ENCODE results near the gene UST. TPM values are rescaled to one million over a fixed set of nuclear protein-coding genes. Genes with fewer than 3 reads are reported as not detected.

Gene UST
- total and polyA plus RNA-seq, 2 of the 8 experiments (the other 6 are each of a cell fraction or from before 2014, with no cell fraction given), result 13.5 to 34.5 TPM

DNA sequence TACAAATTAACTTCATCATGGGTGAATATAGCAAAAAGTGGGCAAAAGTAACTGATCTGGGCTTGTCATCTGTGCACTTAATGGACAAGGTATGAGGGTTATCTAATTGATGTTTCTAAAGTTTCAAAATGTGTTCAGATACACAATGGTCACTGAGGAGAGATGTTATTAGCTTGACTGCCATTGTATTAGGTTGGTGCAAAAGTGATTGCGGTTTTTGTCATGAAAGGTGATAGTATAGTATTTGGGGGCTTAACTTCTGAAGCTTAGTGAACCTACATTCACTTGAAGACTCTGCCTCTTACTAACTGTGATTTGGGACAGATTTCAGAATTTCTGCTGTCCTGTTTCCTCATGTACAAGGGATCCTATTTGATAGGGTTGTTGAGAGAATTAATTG lies 159.6 kb downstream of the UST start:
- no peak overlapping the region for H4K91ac ChIP-seq (replicated peaks; ENCODE audit: insufficient read length, low read length)
- 83% methylated on average over 1 of the region's 1 CpG; no CpG with 5 or more reads in 1 of the 2 experiments for WGBS, 2 experiments (ENCODE audit: extremely low coverage in 1 of 2, insufficient coverage in 1 of 2, insufficient read length in 1 of 2, insufficient replicate concordance in 2 of 2, low coverage in 1 of 2, low lambda C conversion rate in 2 of 2, missing lambda C conversion rate in 1 of 2)
- no peak overlapping the region for H2BK5ac ChIP-seq (ENCODE audit: low read depth, low read length)
- peaks cover 0 to 19% of the 10 kb centered on the region in 2 experiments; a peak in 1 of 4 replicates for H3K79me2 ChIP-seq (ENCODE audit: control insufficient read depth in 1 of 2, insufficient read depth in 2 of 2, low read length in 2 of 2)
- H2BK15ac ChIP-seq (ENCODE audit: low read length), result no peak overlapping the region
- no peaks in the 10 kb centered on the region; the same call in 1 of the 2 replicates for H3K79me1 ChIP-seq (ENCODE audit: low read depth, low read length)
- no peaks in the 10 kb centered on the region for H4K20me1 ChIP-seq (replicated peaks in 1 of 2; ENCODE audit: control insufficient read depth in 1 of 2, insufficient read depth in 2 of 2, low read length in 2 of 2)
- no peak overlapping the region for H3K56ac ChIP-seq (replicated peaks; ENCODE audit: insufficient read length, low read depth, low read length)
- no peak overlapping the region for H2BK20ac ChIP-seq (ENCODE audit: low read length)
- no peaks in the 10 kb centered on the region for H3K23me2 ChIP-seq (ENCODE audit: low read depth, low read length)
- H2BK12ac ChIP-seq (ENCODE audit: low read depth, low read length), result no peak overlapping the region
- H3K14ac ChIP-seq (ENCODE audit: insufficient read length), result no peak overlapping the region
- H3K4ac ChIP-seq (replicated peaks; ENCODE audit: insufficient read length, low read depth, low read length), result no peak overlapping the region
- ChIA-PET POLR2A (ENCODE audit: partially characterized antibody) (no interaction called here), CTCF (ENCODE audit: partially characterized antibody) (no interaction called here)
- H2AK5ac ChIP-seq (ENCODE audit: low read depth, low read length), result no peak overlapping the region
- no peaks in the 10 kb centered on the region for H3K9me3 ChIP-seq (ENCODE audit: insufficient read depth in 2 of 2, low read depth in 1 of 2, low read length in 1 of 2)
- H3K27me3 ChIP-seq (replicated peaks in 1 of 4; ENCODE audit: control insufficient read depth in 3 of 4, extremely low read depth in 1 of 4, insufficient read depth in 3 of 4, low read length in 3 of 4), result no peaks in the 10 kb centered on the region
- no peak overlapping the region for H3K4me3 ChIP-seq (ENCODE audit: extremely low read depth in 1 of 4, insufficient read depth in 2 of 4, low read depth in 3 of 4, low read length in 4 of 4)
- no peak overlapping the region for H2AFZ ChIP-seq (ENCODE audit: low read length)
- H3K36me3 ChIP-seq (ENCODE audit: control insufficient read depth in 2 of 4, insufficient read depth in 4 of 4, low read length in 3 of 4), result no peaks in the 10 kb centered on the region
- DNase-seq (ENCODE audit: low read depth in 1 of 2, low spot score in 2 of 2), result no peak
- no peak overlapping the region for H2BK120ac ChIP-seq (replicated peaks; ENCODE audit: low read depth, low read length)
- FAIRE-seq, result no peak
- H4K5ac ChIP-seq (ENCODE audit: insufficient read length, low read depth, low read length), result no peak overlapping the region
- H4K8ac ChIP-seq (ENCODE audit: extremely low read depth, insufficient read depth, low read length), result no peak overlapping the region
- peaks cover 0 to 2% (median 0%) of the 10 kb centered on the region in 4 experiments; a peak in 1 of 7 replicates for H3K4me1 ChIP-seq (replicated peaks in 1 of 4; ENCODE audit: control insufficient read depth in 3 of 4, insufficient read depth in 4 of 4, low read length in 3 of 4)
- no peak overlapping the region for H3K18ac ChIP-seq (ENCODE audit: extremely low read depth, low read length)
- no peak overlapping the region for H3K27ac ChIP-seq (ENCODE audit: low read depth, low read length)
- no peak overlapping the region for H3K23ac ChIP-seq (ENCODE audit: insufficient read length)
- no peak overlapping the region for H3K9ac ChIP-seq (replicated peaks in 1 of 4; ENCODE audit: extremely low read depth in 1 of 4, low read depth in 3 of 4, low read length in 3 of 4)
- H3K4me2 ChIP-seq (ENCODE audit: insufficient read depth in 1 of 2, low read depth in 2 of 2, low read length in 2 of 2), result no peak overlapping the region
- TF ChIP-seq, protein P1, sequence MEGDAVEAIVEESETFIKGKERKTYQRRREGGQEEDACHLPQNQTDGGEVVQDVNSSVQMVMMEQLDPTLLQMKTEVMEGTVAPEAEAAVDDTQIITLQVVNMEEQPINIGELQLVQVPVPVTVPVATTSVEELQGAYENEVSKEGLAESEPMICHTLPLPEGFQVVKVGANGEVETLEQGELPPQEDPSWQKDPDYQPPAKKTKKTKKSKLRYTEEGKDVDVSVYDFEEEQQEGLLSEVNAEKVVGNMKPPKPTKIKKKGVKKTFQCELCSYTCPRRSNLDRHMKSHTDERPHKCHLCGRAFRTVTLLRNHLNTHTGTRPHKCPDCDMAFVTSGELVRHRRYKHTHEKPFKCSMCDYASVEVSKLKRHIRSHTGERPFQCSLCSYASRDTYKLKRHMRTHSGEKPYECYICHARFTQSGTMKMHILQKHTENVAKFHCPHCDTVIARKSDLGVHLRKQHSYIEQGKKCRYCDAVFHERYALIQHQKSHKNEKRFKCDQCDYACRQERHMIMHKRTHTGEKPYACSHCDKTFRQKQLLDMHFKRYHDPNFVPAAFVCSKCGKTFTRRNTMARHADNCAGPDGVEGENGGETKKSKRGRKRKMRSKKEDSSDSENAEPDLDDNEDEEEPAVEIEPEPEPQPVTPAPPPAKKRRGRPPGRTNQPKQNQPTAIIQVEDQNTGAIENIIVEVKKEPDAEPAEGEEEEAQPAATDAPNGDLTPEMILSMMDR (IDR thresholded peaks at IDR 0.05; ENCODE audit: control extremely low read depth in 1 of 3, insufficient read depth in 1 of 3, low read depth in 1 of 3, low read length in 3 of 3), result no peak
- no peak for TF ChIP-seq GTF2F1 (IDR thresholded peaks at IDR 0.05; ENCODE audit: borderline replicate concordance, low read depth, low read length)

Measured in H1 (cell line).